Thyroid gland (tissue), 4 donors: ENCODE results near the gene MED25. TPM values are rescaled to one million over a fixed set of nuclear protein-coding genes. Genes with fewer than 3 reads are reported as not detected.

Source experiments
- DNase-seq, 2 donors: peaks; one replicate each; pipeline ENCODE4 v3.0.0-alpha.2; 2019
- H3K27ac ChIP-seq, 3 donors: fragments of 200-600 bp; sonication (generic); 1 replicate in 2 of 3; 2 replicates in 1 of 3; pipeline ENCODE4 v1.5.1; 2016 to 2019; ENCODE audit warnings: mild to moderate bottlenecking in 1 of 3, moderate library complexity in 1 of 3
- H3K27me3 ChIP-seq: fragments of 200-600 bp; sonication (generic); one replicate; pipeline ENCODE4 v1.5.1; 2019
- H3K36me3 ChIP-seq, 2 donors: fragments of 200-600 bp; sonication (generic); one replicate each; pipeline ENCODE4 v1.5.1; 2016 to 2019
- H3K4me1 ChIP-seq, 2 donors: fragments of 200-600 bp; sonication (generic); one replicate each; pipeline ENCODE4 v1.5.1; 2017 to 2019
- H3K4me3 ChIP-seq, 3 donors: fragments of 200-600 bp; sonication (generic); replicated peaks in 1 of 3; 1 replicate in 2 of 3; 2 replicates in 1 of 3; pipeline ENCODE4 v1.5.1; 2016; ENCODE audit warnings: mild to moderate bottlenecking in 1 of 3
- H3K9me3 ChIP-seq: fragments of 200-600 bp; sonication (generic); one replicate; pipeline ENCODE4 v1.5.1; 2017
- POLR2A ChIP-seq, 2 donors: fragments of 450-650 bp; IDR thresholded peaks; one replicate each; pipeline ENCODE4 v1.6.1; 2017; ENCODE audit warnings: antibody characterized with exemption in 2 of 2, mild to moderate bottlenecking in 2 of 2, moderate library complexity in 1 of 2
- WGBS, 2 donors: methylation state at CpG; one replicate each; pipeline ENCODE4 v1.1.5; 2017; 5-methylcytosine and 5-hydroxymethylcytosine counted together
- intact Hi-C: fragments of 100-400 bp; cut with DNase I; formaldehyde crosslinking; loops from one replicate; pipeline ENCODE4 v1.15.1; 2023
- total RNA-seq, 4 donors: library from RNA; depleted of rRNA; stranded (reverse); fragments of >200 nt; gene quantifications; one replicate each; pipeline ENCODE4 v1.2.3, GENCODE V29; 2016
- TF ChIP-seq, protein P1 (sequence below), 6 experiments: fragments of 200-600 bp in 3 of 6; fragments of 450-650 bp in 3 of 6; sonication (generic) in 3 of 6; IDR thresholded peaks; one replicate each; pipeline ENCODE4 v1.5.1; 2016 to 2019; ENCODE audit warnings: antibody characterized with exemption in 6 of 6, mild to moderate bottlenecking in 2 of 6, inconsistent platforms in 1 of 6, moderate library complexity in 1 of 6

MED25 gene
- total RNA-seq, 4 donors from 2014 or later = 42.6 to 50.2 (median 44.9) TPM

DNA sequence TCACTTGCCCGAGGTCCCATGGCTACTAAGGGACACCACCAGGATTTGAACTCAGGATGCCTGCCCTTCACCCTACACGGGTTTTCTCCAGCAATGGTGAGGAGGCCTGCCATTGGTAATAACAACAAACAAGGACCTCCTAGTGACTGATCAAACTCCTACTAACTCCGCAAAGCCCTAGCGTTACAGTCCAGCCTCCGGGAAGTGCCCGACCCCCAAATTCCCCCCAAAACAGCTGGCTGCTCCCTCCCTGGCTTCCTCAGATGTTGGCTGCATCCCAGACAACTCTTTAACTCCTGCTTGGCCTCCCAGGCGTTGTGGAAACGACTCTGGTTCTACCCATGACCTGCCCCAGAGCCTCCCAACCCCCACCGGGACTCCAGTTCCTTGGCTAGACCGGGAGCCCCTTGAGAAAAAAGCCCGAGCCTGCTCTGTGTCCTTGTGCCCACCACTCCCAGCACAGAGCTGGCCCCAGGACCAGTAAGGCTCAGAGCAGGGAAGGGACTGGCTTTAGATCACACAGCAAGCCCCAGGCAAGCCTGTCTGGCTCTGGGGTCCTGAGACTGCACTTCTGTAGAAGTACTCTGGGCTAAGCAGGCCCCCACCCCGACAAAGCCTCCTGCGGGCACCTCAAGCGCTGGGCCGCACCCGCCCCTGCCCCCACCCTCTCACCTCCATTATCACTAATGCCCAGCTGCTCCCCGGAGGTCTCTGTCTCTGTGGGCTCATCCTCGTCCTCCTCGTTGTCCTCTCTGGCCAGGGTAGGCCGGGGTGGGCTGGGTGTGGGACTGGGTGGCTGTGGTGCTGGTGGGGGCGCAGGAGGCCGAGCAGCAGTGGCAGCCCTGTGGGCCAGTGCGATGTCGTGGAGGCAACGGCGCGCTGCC, 54.4 kb downstream of the MED25 start:
- no peak overlapping the region for H3K27ac ChIP-seq
- no peaks in the 10 kb centered on the region for H3K9me3 ChIP-seq
- peaks cover 3 to 7% of the 10 kb centered on the region in 2 donors for H3K36me3 ChIP-seq
- H3K4me1 ChIP-seq = peaks cover 25 to 36% of the 10 kb centered on the region in 2 donors
- no peaks in the 10 kb centered on the region for H3K27me3 ChIP-seq
- H3K4me3 ChIP-seq = no peak overlapping the region
- DNase-seq = no peak
- intact Hi-C loops = loop anchor here (10.0 kb wide), 1 partner anchor 108 kb away; the partner anchor contains the start of genes AP2A1 and TSKS
- WGBS, 2 donors = 83 to 88% methylated on average over 16 to 26 of the region's 27 CpGs
- no peak for TF ChIP-seq POLR2A (IDR thresholded peaks at IDR 0.05)
- TF ChIP-seq, protein P1, sequence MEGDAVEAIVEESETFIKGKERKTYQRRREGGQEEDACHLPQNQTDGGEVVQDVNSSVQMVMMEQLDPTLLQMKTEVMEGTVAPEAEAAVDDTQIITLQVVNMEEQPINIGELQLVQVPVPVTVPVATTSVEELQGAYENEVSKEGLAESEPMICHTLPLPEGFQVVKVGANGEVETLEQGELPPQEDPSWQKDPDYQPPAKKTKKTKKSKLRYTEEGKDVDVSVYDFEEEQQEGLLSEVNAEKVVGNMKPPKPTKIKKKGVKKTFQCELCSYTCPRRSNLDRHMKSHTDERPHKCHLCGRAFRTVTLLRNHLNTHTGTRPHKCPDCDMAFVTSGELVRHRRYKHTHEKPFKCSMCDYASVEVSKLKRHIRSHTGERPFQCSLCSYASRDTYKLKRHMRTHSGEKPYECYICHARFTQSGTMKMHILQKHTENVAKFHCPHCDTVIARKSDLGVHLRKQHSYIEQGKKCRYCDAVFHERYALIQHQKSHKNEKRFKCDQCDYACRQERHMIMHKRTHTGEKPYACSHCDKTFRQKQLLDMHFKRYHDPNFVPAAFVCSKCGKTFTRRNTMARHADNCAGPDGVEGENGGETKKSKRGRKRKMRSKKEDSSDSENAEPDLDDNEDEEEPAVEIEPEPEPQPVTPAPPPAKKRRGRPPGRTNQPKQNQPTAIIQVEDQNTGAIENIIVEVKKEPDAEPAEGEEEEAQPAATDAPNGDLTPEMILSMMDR (IDR thresholded peaks at IDR 0.05) = no peak

GRCh38 chr19:49873129-49873521, 55.0 kb downstream of the MED25 start:
- Histone ChIP-seq H3K9me3 (no peaks in the 10 kb centered on the region), H3K27me3 (no peaks in the 10 kb centered on the region), H3K4me3 (no peak overlapping the region), H3K27ac (no peak overlapping the region), H3K36me3 (peaks cover 3 to 7% of the 10 kb centered on the region in 2 donors), H3K4me1 (peaks cover 27 to 36% of the 10 kb centered on the region in 2 donors)
- intact Hi-C loops = loop anchor here (10.0 kb wide), 1 partner anchor 108 kb away; the partner anchor contains the start of genes AP2A1 and TSKS
- WGBS, 2 donors = 96% methylated on average over 6 to 29 of the region's 29 CpGs
- no peak for TF ChIP-seq POLR2A (IDR thresholded peaks at IDR 0.05)
- TF ChIP-seq, protein P1 (IDR thresholded peaks at IDR 0.05) = no peak
- DNase-seq = no peak

GRCh38 chr19:49873834-49874233, 55.7 kb downstream of the MED25 start:
- TF ChIP-seq, protein P1 (IDR thresholded peaks at IDR 0.05) = no peak
- no peak for TF ChIP-seq POLR2A (IDR thresholded peaks at IDR 0.05)
- H3K27ac ChIP-seq = no peak overlapping the region
- H3K36me3 ChIP-seq = peaks cover 3 to 7% of the 10 kb centered on the region in 2 donors
- intact Hi-C loops = loop anchor here (10.0 kb wide), 1 partner anchor 109 kb away; the partner anchor contains the start of genes AP2A1 and TSKS
- no peak overlapping the region for H3K4me3 ChIP-seq
- no peaks in the 10 kb centered on the region for H3K27me3 ChIP-seq
- no peak for DNase-seq
- H3K4me1 ChIP-seq = peaks cover 25 to 35% of the 10 kb centered on the region in 2 donors
- H3K9me3 ChIP-seq = no peaks in the 10 kb centered on the region
- 89 to 92% methylated on average over 10 of the region's 10 CpGs for WGBS, 2 donors

- WGBS, 2 donors = 95% methylated on average over 11 of the region's 11 CpGs
- intact Hi-C loops = loop anchor here (10.0 kb wide), 1 partner anchor 110 kb away; the partner anchor contains the start of genes AP2A1 and TSKS
- H3K27ac ChIP-seq = no peak overlapping the region
- H3K36me3 ChIP-seq = peaks cover 7 to 8% of the 10 kb centered on the region in 2 donors
- H3K4me3 ChIP-seq = no peak overlapping the region
- H3K9me3 ChIP-seq = no peaks in the 10 kb centered on the region
- TF ChIP-seq, protein P1 (IDR thresholded peaks at IDR 0.05) = no peak
- no peak for TF ChIP-seq POLR2A (IDR thresholded peaks at IDR 0.05)
- no peaks in the 10 kb centered on the region for H3K27me3 ChIP-seq
- peaks cover 22 to 32% of the 10 kb centered on the region in 2 donors for H3K4me1 ChIP-seq
- no peak for DNase-seq
Measured at GRCh38 chr19:49874503-49875157, 56.5 kb downstream of the MED25 start.
